ENCODE results near the gene FCHSD2. TPM values are rescaled to one million over a fixed set of nuclear protein-coding genes. Genes with fewer than 3 reads are reported as not detected.
A peak's percentile ranks its signal among the peaks of the same experiment; 100 is the strongest.

The FCHSD2 gene
- polyA plus RNA-seq, 3 donors, result 14.5 to 43.5 (median 16.6) TPM

GRCh38 chr11:73187854-73188253, 45.7 kb upstream of the FCHSD2 start:
- H3K4me3 Mint-ChIP-seq, result no peak overlapping the region
- H4K20me1 ChIP-seq (ENCODE audit: insufficient read depth, low read length), result no peaks in the 10 kb centered on the region
- H3K27me3 Mint-ChIP-seq (ENCODE audit: low read depth in 3 of 3), result peaks cover 0 to 7% (median 6%) of the 10 kb centered on the region in 3 donors
- H3K36me3 ChIP-seq (replicated peaks in 1 of 2; ENCODE audit: control insufficient read depth in 1 of 2, insufficient read depth in 2 of 2, low read length in 2 of 2), result no peaks in the 10 kb centered on the region
- H3K4me1 Mint-ChIP-seq, result peaks cover 81% of the 10 kb centered on the region
- peak overlapping the region in 6 of 7 donors; percentile 59 to 97 (median 94) for H3K27ac Mint-ChIP-seq
- no peak overlapping the region for H2AFZ ChIP-seq (ENCODE audit: insufficient read depth, low read depth, low read length, poor library complexity, severe bottlenecking)
- peaks cover 82% of the 10 kb centered on the region in 2 donors for H3K4me1 ChIP-seq (ENCODE audit: control insufficient read depth in 1 of 2, insufficient read depth in 2 of 2, low read length in 2 of 2)
- no peak overlapping the region for H3K4me3 ChIP-seq (replicated peaks in 1 of 3; ENCODE audit: low read depth in 2 of 3, low read length in 3 of 3)
- H3K9me3 Mint-ChIP-seq, result peaks cover 0 to 2% (median 0%) of the 10 kb centered on the region in 7 donors
- no CpG with 5 or more reads among the region's 1 CpG for WGBS (ENCODE audit: insufficient coverage)
- peak overlapping the region; percentile 78 to 87 for H3K27ac ChIP-seq (ENCODE audit: low read depth in 1 of 2, low read length in 2 of 2)
- peaks cover 59% of the 10 kb centered on the region for H3K79me2 ChIP-seq (ENCODE audit: insufficient read depth, low read length)
- no peaks in the 10 kb centered on the region for H3K27me3 ChIP-seq (ENCODE audit: control insufficient read depth in 2 of 2, insufficient read depth in 2 of 2, low read length in 2 of 2)
- peak overlapping the region; percentile 5 for H3K9ac ChIP-seq (ENCODE audit: insufficient read depth, low read length, poor library complexity, severe bottlenecking)
- DNase-seq, result no peak
- intact Hi-C loops (cut with micrococcal nuclease), result loop anchor here (2.0 to 5.0 kb wide), 5 partner anchors 17 to 104 kb away; no protein-coding TSS in a partner anchor
- no peak overlapping the region for H3K4me2 ChIP-seq (replicated peaks; ENCODE audit: extremely low read depth, low read length, poor library complexity, severe bottlenecking)
- H3K36me3 Mint-ChIP-seq, result peaks cover 4 to 6% of the 10 kb centered on the region in 2 donors
- no peak for TF ChIP-seq CTCF (IDR thresholded peaks at IDR 0.05)
- H3K9me3 ChIP-seq (replicated peaks in 1 of 2; ENCODE audit: control insufficient read depth in 1 of 2, insufficient read depth in 1 of 2, low read length in 2 of 2), result no peaks in the 10 kb centered on the region

- H3K27ac ChIP-seq (ENCODE audit: low read depth in 1 of 2, low read length in 2 of 2), result peak overlapping the region in 1 of 2 donors; percentile 87
- no peak for DNase-seq
- no peaks in the 10 kb centered on the region for H3K36me3 ChIP-seq (replicated peaks in 1 of 2; ENCODE audit: control insufficient read depth in 1 of 2, insufficient read depth in 2 of 2, low read length in 2 of 2)
- TF ChIP-seq CTCF (IDR thresholded peaks at IDR 0.05), result no peak
- peaks cover 72% of the 10 kb centered on the region in 2 donors for H3K4me1 ChIP-seq (ENCODE audit: control insufficient read depth in 1 of 2, insufficient read depth in 2 of 2, low read length in 2 of 2)
- peaks cover 4 to 6% of the 10 kb centered on the region in 2 donors for H3K36me3 Mint-ChIP-seq
- WGBS (ENCODE audit: insufficient coverage), result 67% methylated on average over 1 of the region's 4 CpGs
- H3K79me2 ChIP-seq (ENCODE audit: insufficient read depth, low read length), result peaks cover 54% of the 10 kb centered on the region
- peaks cover 0 to 2% (median 0%) of the 10 kb centered on the region in 7 donors for H3K9me3 Mint-ChIP-seq
- peaks cover 72% of the 10 kb centered on the region for H3K4me1 Mint-ChIP-seq
- peaks cover 0 to 7% (median 5%) of the 10 kb centered on the region in 3 donors for H3K27me3 Mint-ChIP-seq (ENCODE audit: low read depth in 3 of 3)
- no peak overlapping the region for H3K4me2 ChIP-seq (replicated peaks; ENCODE audit: extremely low read depth, low read length, poor library complexity, severe bottlenecking)
- H3K4me3 Mint-ChIP-seq, result no peak overlapping the region
- H4K20me1 ChIP-seq (ENCODE audit: insufficient read depth, low read length), result no peaks in the 10 kb centered on the region
- no peaks in the 10 kb centered on the region for H3K27me3 ChIP-seq (ENCODE audit: control insufficient read depth in 2 of 2, insufficient read depth in 2 of 2, low read length in 2 of 2)
- H2AFZ ChIP-seq (ENCODE audit: insufficient read depth, low read depth, low read length, poor library complexity, severe bottlenecking), result no peak overlapping the region
- H3K9ac ChIP-seq (ENCODE audit: insufficient read depth, low read length, poor library complexity, severe bottlenecking), result no peak overlapping the region
- H3K4me3 ChIP-seq (replicated peaks in 1 of 3; ENCODE audit: low read depth in 2 of 3, low read length in 3 of 3), result peak overlapping the region in 1 of 3 experiments; percentile 70
- intact Hi-C loops (cut with micrococcal nuclease), result loop anchor here (5.0 kb wide), 4 partner anchors 35 to 105 kb away; no protein-coding TSS in a partner anchor
- H3K9me3 ChIP-seq (replicated peaks in 1 of 2; ENCODE audit: control insufficient read depth in 1 of 2, insufficient read depth in 1 of 2, low read length in 2 of 2), result no peaks in the 10 kb centered on the region
- peak overlapping the region; percentile 28 to 94 (median 91) for H3K27ac Mint-ChIP-seq
Measured at GRCh38 chr11:73186886-73187285, 44.8 kb upstream of the FCHSD2 start.

Data from CD14-positive monocyte (primary cell).